Neural progenitor cell (in vitro differentiated cells): ENCODE data around the gene HPCA.

ENCODE experiments used
- CTCF ChIP-seq: fragments of 200-600 bp; sonication (generic); IDR thresholded peaks from 2 replicates; pipeline ENCODE4 v1.5.1; 2017; ENCODE audit warnings: antibody characterized with exemption, mild to moderate bottlenecking
- EZH2phosphoT487 ChIP-seq: fragments of 200-600 bp; sonication (generic); IDR thresholded peaks from 2 replicates; pipeline ENCODE4 v1.6.1; 2017; ENCODE audit warnings: antibody characterized with exemption

- no peak for TF ChIP-seq CTCF
- TF ChIP-seq EZH2phosphoT487, result no peak
These were observed 16.2 kb upstream of the HPCA start for GRCh38 chr1:32869923-32870614.
